GM19324 (cell line): ENCODE data around the gene SHISA7.
A peak's percentile ranks its signal among the peaks of the same experiment; 100 is the strongest.

Experiments
- ATAC-seq: cut with Tn5 transposase; IDR thresholded peaks from one replicate; pipeline ENCODE4 v1.9.1; 2021; ENCODE audit warnings: mild to moderate bottlenecking, moderate library complexity; ENCODE audit not compliant: unreplicated experiment, low FRiP score

SHISA7 gene

DNA sequence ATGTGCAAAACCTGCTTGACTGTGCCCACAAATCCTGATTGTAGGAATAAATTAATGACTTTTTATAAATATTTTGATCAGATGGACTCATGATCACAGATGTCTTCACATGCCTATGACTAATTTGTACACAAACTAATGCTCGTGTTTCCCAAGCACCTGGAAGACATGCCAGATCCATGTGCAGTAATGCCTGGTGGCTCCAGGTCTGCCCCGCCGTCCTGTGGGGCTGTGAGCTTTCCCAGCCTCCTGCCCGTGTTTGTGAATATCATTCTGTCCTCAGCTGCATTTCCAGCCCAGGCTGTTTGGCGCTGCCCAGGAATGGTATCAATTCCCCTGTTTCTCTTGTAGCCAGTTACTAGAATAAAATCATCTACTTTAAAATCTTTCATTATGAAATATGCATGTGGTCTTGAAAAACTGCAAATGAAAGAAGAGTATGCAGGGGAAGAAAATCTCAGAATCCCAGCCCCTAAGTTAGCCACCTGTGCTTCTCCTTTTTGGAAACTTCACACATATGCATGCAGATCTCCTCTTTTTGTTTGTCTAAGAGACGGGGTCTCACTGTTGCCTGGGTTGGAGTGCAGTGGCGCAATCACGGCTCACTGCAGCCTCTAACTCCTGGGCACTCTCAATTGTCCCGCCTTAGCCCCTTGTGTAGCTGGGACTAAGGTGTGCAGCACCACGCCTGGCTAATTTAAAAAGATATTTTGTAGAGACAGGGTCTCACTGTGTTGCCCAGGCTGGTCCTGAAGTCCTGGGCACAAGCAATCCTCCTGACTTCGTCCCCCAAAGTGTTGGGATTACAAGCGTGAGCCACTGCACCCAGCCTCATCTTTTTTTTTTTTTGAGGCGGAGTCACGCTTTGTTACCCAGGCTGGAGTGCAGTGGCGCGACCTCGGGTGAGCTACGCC is 51.1 kb downstream of the SHISA7 start:
- ATAC-seq, result no peak

DNA sequence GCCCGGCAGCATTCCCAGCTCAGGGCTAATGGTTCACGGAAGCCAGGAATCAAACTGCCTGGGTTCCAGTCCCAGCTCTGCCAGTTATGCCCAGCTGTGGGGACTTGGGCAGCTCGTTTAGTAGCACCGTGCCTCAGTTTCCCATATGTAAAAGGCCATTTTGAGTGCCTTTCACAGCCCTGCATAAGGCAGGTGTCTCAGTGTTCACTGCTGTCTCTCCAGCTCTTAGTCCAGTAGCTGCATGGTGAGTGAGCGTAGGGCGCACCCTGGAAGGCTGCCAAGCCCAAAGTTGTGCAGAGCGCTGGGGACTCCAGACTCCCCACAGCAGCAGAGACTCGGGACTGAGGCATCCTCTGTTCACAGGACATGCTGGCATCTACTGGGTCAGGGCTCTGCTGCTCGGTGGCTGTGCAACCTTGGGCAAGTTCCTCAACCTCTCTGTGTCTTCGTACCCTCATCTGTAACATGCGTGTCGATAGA is 51.9 kb downstream of the SHISA7 start:
- no peak for ATAC-seq

DNA sequence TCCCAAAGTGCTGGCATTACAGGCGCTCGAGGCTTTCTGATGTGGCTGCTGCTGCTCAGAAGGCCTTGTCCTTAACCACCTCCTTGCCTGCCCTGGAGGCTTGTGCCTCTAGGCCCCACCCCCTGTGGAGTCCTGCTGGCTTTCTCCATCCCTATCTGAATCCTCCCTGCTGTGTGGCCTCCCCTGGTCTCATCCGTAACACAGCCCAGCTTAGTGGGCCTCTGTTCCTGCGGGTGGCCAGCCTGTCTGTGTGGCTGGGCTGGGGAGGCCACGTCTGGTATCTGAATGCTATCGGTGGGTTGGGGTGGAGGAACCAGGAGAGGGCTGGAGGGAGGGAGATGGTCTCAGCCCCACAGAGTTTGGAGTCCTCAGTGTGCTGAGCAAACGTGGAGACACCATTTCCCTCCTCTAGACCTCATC is 52.6 kb downstream of the SHISA7 start:
- no peak for ATAC-seq

DNA sequence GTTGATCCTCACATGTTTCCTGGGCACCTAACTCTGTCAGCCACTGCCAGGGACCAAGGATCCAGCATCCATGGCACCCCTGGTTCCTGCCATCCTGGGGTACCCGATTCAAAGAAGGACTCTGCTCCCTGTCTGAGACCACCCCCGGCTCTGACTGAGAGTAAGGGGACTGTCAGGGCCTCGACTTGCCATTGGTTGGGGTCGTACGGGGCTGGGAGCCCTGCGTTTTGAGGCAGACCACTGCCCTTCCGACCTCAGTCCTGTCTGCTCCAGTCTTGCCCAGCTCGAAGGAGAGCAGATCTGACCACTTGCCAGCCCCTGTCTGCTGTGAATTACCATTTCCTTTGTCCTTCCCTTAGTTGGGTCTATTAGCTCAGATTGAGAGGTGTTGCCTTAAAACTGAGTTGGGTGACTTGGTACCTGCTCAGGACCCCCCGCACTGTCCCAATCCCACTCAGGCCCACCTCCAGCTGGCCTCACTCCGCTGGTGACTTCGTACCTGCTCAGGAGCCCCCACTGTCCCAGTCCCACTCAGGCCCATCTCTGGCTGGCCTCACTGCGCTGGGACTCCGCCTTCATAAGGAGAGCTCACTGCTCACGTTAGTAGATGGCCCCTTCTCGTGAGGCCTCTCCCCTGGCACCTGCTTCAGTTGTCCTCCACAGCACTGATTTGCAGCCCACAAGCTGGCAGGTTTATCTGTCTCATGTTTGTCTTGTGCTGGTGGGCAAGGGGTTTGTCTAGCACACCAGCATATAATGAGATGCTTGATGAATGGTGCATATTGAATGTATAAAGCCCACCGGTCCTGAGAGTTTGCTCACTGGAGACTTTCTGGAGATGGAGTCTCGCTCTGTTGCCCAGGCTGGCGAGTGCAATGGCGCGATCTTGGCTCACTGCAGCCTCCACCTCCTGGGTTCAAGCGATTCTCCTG is 53.4 kb downstream of the SHISA7 start:
- no peak for ATAC-seq

DNA sequence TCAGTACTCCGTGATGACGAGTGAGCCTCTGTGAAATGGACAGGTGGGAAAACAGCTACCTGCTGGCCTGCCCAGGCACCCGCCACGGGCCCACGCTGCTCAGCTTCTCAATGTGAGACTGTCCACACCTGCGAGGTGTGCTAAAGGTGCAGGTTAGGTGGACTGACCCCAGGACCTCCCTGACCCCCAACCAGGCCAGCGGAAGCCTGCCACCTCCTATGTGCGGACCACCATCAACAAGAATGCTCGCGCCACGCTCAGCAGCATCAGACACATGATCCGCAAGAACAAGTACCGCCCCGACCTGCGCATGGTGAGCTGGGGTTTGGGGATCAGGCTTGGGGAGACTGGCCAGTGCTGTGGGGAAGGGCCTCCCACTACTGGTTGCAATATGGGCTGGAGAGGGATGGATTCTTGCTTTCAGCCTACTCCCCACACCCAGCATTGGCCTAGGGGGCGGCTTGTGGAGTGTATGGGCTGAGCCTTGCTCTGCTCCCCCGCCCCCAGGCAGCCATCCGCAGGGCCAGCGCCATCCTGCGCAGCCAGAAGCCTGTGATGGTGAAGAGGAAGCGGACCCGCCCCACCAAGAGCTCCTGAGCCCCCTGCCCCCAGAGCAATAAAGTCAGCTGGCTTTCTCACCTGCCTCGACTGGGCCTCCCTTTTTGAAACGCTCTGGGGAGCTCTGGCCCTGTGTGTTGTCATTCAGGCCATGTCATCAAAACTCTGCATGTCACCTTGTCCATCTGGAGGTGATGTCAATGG is 55.2 kb downstream of the SHISA7 start:
- no peak for ATAC-seq

DNA sequence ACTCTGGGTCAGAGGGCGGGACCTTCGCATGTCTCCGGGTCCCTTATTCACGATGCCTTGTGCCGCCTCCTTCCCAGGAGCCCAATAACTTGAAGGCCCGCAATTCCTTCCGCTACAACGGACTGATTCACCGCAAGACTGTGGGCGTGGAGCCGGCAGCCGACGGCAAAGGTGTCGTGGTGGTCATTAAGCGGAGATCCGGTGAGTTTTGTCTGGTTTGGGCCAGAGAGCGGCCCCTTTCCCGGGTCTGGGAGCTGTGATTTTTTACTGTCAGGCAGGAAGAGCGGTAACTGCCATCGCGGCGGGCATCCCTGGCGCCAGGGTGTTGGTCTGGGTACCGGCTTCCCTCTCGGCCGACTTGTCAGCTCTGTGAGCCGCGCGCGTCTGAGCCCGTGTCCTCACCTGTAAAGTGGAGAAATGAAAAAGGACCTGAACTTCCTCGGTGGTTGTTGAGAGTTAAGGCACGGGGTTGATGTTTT is 56.6 kb downstream of the SHISA7 start:
- no peak for ATAC-seq

DNA sequence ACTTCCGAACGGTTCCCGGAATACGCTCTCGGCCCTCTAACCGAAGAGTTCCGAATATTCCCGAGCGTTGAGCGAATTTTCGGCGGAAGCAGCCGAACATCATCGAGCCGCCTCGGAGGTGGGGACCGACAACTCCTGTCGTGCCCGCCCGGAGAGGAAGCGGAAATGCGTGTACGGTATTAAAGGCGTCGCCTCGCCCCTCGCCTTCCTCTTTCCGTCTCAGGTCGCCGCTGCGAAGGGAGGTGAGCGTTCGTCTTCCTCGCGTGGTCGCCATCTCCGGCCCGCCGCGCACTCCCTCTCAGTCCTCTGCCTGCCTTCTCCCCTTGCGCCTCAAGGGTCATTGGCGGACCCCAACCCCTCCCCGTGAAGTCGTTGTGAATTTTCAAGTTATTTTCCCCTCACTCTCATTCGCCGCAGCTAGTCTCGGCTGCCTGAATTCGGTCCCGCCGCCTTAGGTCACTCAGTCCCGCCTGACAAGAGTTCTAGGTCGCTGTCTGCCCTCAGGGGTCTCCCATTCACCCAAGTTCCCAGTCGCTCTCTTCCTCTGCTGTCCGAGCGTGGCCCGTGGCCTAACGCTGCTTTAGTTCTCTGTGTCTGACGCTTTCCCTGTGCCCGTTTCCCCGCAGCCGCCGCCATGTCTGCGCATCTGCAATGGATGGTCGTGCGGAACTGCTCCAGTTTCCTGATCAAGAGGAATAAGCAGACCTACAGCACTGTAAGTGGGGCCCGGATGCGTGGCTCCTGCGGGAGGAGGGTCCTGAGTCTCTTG is 57.2 kb downstream of the SHISA7 start, which contains the start of gene RPL28:
Gene RPL28 (plus strand): TSS at position 209 of the 769 bp plus-strand sequence. CDS start 426 bp downstream, at position 635.
- peak; percentile 76 for ATAC-seq

DNA sequence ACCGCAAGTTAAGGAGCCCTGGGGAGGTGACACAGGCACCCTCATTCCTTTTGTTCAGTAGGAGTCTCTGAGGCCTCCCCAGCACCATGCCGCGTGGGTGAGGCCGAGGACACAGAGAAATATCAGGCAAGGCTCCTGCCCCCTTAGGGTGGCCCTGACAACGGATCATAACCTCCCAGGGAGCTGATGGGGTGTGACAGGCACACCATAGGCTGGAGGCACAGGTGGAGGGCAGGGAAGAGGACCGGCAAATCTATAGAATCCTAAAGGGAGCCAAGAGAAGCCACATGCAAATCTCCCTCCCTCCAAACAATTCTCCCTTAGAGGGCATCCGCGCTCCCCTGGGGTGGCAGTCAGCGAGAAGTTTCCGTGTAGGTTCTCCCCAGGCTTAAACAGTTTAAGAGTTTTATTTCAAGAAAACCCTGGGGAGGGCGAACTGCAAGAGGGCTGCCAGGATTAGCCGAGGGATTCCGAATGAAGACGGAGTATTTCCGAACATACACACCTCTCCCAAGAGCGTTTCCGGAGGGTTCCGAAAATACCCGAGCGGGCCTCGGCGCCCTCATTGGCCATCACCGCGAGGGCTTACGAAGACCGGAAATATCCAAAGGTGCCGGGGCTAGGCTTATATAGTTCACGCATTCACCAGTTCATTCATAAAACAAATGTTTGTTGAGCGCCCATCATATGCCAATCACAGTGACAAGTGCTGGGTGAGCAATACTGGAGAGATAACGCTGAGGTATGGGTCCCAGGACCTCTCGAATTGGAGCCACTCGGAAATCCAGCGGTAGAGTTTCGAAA is 58.0 kb downstream of the SHISA7 start:
- ATAC-seq, result peak; percentile 50

DNA sequence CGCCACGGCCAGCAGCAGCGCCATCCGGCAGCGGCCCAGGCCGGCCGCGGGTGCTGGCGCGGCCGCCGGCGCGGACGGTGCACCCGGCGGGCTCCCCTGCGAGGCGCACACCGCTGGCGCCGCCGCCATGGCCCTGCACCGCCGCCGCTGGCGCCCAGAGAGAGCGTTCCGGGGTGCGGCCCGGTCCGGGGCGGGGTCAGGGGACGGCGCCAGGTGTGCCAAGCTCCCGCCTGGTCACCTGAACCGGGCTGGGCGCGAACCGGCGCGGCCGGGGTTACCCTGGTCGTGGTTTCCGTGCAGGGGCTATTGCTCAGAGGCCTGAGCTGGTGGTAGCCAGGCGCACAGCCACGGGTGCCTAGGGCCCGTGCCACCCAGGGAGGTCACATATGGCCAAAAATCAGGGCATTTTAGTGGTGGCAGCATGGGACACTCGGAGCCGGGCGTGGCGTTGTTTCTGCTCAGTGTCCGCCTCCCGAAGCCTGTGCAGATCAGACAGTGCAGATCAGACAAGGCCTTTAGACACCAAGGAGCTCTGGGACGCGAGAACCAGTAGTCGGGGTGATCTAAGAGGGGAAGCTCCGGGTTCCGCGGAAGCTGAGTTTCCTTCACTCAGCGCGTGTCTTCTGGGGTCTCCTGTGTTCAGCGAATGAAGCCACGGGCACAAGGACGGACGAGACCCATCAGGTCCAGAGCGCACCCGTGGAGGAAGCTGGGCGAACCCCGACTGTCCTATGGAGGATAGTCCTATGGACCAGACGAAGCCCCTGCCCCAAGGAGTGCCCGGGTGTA is 58.8 kb downstream of the SHISA7 start, which contains the start of gene TMEM238:
Gene TMEM238 (minus strand): TSS at position 162 of the 789 bp plus-strand sequence. CDS start 33 bp downstream, at position 129.
- no peak for ATAC-seq

DNA sequence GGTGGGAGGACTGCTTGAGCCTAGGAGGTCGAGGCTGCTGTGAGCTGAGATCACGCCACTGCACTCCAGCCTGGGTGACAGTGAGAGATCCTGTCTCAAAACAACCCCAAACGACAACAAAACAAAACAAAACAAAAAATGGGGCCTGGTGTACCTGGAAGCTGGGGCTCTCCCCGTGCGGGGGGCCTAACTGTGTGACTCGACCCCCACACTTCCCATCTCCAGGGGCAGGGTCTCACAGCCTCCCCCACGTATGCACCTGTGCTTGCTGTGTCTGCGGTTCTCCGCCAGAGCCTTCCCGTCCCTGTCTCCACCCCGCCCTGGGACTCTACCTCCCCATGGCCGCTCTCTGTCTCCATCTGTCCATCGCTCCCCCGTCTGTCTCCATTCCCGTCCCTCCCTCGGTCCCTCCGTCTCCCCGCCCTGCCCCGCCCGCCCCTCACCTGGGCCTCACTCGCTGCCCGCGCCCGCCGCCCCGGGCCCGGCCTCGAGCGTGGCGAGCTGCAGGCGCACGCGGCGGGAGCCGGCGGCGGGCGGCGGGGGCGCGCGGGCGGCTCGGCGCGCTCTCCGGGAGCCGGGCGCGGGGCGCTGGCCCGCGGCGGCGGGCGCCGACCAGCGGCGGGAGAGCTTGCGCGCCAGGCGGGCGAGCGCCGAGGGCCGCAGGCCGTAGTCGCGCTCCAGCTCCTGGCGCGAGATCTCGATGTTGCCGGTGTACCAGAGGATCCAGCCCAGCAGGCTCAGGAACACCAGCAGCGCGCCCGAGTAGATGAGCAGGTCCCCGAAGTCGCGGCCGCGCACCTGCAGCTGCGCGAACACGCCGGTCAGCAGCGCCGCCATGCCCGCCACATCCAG is 59.6 kb downstream of the SHISA7 start:
- no peak for ATAC-seq

DNA sequence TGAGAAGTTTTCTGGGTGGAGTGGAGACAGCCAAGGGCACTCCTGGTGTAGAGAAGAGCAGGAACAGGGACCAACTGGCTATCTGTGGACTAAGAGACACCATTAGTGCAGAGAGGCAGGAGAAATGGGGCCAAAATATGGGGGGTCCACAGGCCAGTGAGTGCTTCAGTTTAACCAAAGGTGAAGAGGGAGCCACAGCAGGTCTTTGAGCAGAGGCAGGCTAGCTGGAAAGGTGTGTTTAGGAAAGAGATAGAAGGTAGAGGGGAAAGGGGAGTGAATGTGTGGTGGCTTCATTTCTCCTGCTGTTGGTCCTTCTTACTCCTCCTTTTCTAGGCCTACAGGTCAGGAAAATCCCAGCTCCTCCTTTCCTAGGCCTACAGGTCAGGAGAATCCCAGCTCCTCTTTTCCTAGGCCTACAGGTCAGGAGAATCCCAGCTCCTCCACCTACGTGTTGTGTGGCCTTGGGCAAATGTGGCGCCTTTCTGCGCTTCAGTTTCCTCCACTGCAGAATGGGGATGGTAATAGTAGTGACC is 60.5 kb downstream of the SHISA7 start:
- no peak for ATAC-seq

DNA sequence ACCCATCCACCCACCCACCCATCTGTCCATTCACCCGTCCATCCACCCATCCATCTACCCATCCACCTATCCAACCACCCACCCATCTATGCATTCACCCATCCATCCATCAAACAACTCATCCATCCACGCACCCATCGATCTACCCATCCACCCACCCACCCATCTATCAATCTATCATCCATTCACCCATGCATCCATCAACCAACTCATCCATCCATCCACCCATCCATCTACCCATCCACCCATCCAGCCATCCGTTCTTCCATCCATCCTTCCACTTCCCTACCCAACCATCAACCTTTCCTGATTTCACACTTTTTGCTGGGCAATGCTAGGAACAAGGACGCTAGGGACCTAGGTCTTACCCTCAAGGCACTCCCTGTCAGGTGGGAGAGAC is 61.1 kb downstream of the SHISA7 start:
- no peak for ATAC-seq

DNA sequence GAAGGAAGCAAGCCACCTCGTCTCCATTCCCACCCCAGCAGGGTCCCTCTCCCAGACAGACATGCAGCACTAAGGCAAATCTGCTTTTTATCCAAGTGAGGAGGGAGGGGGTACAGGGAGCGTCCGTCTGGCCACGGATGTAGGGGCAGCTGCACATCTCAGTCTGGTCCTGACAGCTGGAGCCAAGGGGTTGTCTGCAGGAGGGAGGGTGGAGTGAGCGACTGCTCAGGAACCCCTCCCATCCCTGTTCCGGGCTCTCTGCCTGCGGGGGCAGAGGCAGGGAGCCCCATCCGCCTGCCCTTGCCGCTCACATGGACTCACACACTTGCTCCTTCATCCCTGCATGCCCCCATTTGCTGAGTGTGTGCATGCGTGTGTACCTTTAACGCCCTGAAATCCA is 63.9 kb downstream of the SHISA7 start:
- no peak for ATAC-seq
